ENCODE results near the gene XK.
"Not testable (repeated sequence)": the region's sequence is repeated elsewhere in the genome, so short reads cannot be mapped to it uniquely, and the experiment has no call there.

Gene XK

GRCh38 chrX:37757082-37757481 lies 71.5 kb downstream of the XK start:
- no peak for DNase-seq

- DNase-seq, result no peak
Observed at GRCh38 chrX:37759351-37759750, 73.8 kb downstream of the XK start.

GRCh38 chrX:37759878-37760418 lies 74.4 kb downstream of the XK start:
- DNase-seq, result no peak

GRCh38 chrX:37763400-37763799 lies 77.8 kb downstream of the XK start:
- DNase-seq, result no peak

GRCh38 chrX:37765507-37765906 lies 79.9 kb downstream of the XK start:
- no peak for DNase-seq

- no peak for DNase-seq
Observed at GRCh38 chrX:37767430-37767829, 81.8 kb downstream of the XK start.

- not testable (repeated sequence) for DNase-seq
Observed at GRCh38 chrX:37768866-37769265, 83.3 kb downstream of the XK start.

- no peak for DNase-seq
Observed at GRCh38 chrX:37776283-37776986, 90.8 kb downstream of the XK start.

GRCh38 chrX:37776987-37777325 lies 91.4 kb downstream of the XK start:
- no peak for DNase-seq

- peak in 1 of 2 donors; percentile 23 for DNase-seq
Observed at GRCh38 chrX:37779857-37780256, 94.3 kb downstream of the XK start, which contains the start of gene CYBB. CYBB (plus strand) TSS chrX:37780059; CDS start chrX:37780078, 19 bp downstream.

- no peak for DNase-seq
Observed at GRCh38 chrX:37781081-37781480, 95.5 kb downstream of the XK start.
